HCT116 (cell line): Measurements from ENCODE around the gene PTGS1. TPM values are rescaled to one million over a fixed set of nuclear protein-coding genes. Genes with fewer than 3 reads are reported as not detected.

ENCODE experiments used
- ATAC-seq: fragments of 200-7000 bp; cut with Tn5 transposase; 2 replicates; pipeline ENCODE4 v1.9.1; 2020; ENCODE audit warnings: mild to moderate bottlenecking, moderate library complexity
- BruUV-seq: library from RNA; stranded (reverse); fragments of 400-500 nt; replicated peaks from 2 replicates; lab custom pipeline; 2021; lab: Mats Ljungman, UMichigan
- CTCF ChIA-PET: fragments of 300-600 bp; sonication (Branson Sonifier 250); formaldehyde crosslinking; loops from one replicate; lab custom pipeline; 2021; ENCODE audit warnings: antibody characterized with exemption; lab: Charles Lee
- POLR2A ChIA-PET: fragments of 300-600, 350-600 bp; sonication (Branson Sonifier 250); formaldehyde crosslinking; loops from one replicate; lab custom pipeline; 2021; ENCODE audit warnings: antibody characterized with exemption; lab: Charles Lee
- RAD21 ChIA-PET, 2 experiments: fragments of 300-600 bp; sonication (Branson Sonifier 250); formaldehyde crosslinking; loops; one replicate each; lab custom pipeline; 2023; ENCODE audit warnings: low total read pairs in 2 of 2; ENCODE audit not compliant: uncharacterized antibody in 2 of 2, unreplicated experiment in 2 of 2, low non-redundant PET in 1 of 2; lab: Charles Lee
- DNase-seq: peaks from one replicate; pipeline ENCODE4 v3.0.0-alpha.2; 2010; ENCODE audit warnings: low read depth, low spot score
- H2AFZ ChIP-seq: fragments of 200-600 bp; shearing (Covaris generic), sonication (generic); 2 replicates; pipeline ENCODE4 v1.6.1; 2017; ENCODE audit warnings: low read depth, mixed run types, mixed read lengths, antibody characterized with exemption, low read length; ENCODE audit not compliant: poor library complexity, severe bottlenecking
- H3K27ac ChIP-seq: 2 replicates; pipeline ENCODE4 v1.5.1; 2012; ENCODE audit warnings: low read depth, low read length
- H3K27me3 ChIP-seq: fragments of 200-600 bp; sonication (generic); 2 replicates; pipeline ENCODE4 v1.6.1; 2016; ENCODE audit warnings: mixed run types, low read length, mixed read lengths; ENCODE audit not compliant: insufficient read depth
- H3K36me3 ChIP-seq, 2 experiments: fragments of 200-500 bp in 1 of 2; fragments of 200-600 bp in 1 of 2; sonication (Bioruptor generic) in 1 of 2; sonication (generic) in 1 of 2; 2 replicates each; pipeline versions ENCODE4 v1.5.1 to v1.6.1; 2014 to 2016; ENCODE audit warnings: low read length in 2 of 2, inconsistent platforms in 1 of 2, mixed read lengths in 1 of 2, mixed run types in 1 of 2; ENCODE audit not compliant: insufficient read depth in 2 of 2, control insufficient read depth in 1 of 2
- H3K4me1 ChIP-seq, 2 experiments: fragments of 200-600 bp in 1 of 2; sonication (generic) in 1 of 2; 2 replicates each; pipeline versions ENCODE4 v1.5.1 to v1.6.1; 2012 to 2017; ENCODE audit warnings: low read length in 2 of 2, inconsistent platforms in 1 of 2, mild to moderate bottlenecking in 1 of 2, mixed read lengths in 1 of 2, mixed run types in 1 of 2, moderate library complexity in 1 of 2; ENCODE audit not compliant: insufficient read depth in 2 of 2, control insufficient read depth in 1 of 2
- H3K4me2 ChIP-seq: fragments of 200-600 bp; sonication (generic); 2 replicates; pipeline ENCODE4 v1.6.1; 2017; ENCODE audit warnings: mixed run types, low read length, mixed read lengths
- H3K4me3 ChIP-seq, 2 experiments: fragments of 200-600 bp in 1 of 2; sonication (generic) in 1 of 2; replicated peaks in 1 of 2; 2 replicates each; pipeline ENCODE4 v1.5.1; 2011 to 2016; ENCODE audit warnings: low read length in 2 of 2, control low read depth in 1 of 2, low read depth in 1 of 2, mild to moderate bottlenecking in 1 of 2, mixed read lengths in 1 of 2, mixed run types in 1 of 2
- H3K79me2 ChIP-seq: fragments of 200-600 bp; sonication (generic); 2 replicates; pipeline ENCODE4 v1.6.1; 2017; ENCODE audit warnings: mild to moderate bottlenecking, mixed run types, low read length, moderate library complexity, mixed read lengths; ENCODE audit not compliant: insufficient read depth
- H3K9ac ChIP-seq: fragments of 200-600 bp; sonication (generic); 2 replicates; pipeline ENCODE4 v1.6.1; 2016; ENCODE audit warnings: low read length, mixed read lengths
- H3K9me2 ChIP-seq: fragments of 200-600 bp; sonication (generic), shearing (Covaris generic); 2 replicates; pipeline ENCODE4 v1.6.1; 2017; ENCODE audit warnings: mixed run types, mild to moderate bottlenecking, moderate library complexity; ENCODE audit not compliant: insufficient read depth
- H3K9me3 ChIP-seq, 2 experiments: fragments of 200-500 bp in 1 of 2; fragments of 200-600 bp in 1 of 2; sonication (Bioruptor generic) in 1 of 2; sonication (generic) in 1 of 2; 2 replicates each; pipeline ENCODE4 v1.6.1; 2014 to 2017; ENCODE audit warnings: low read length in 2 of 2, mixed read lengths in 2 of 2, inconsistent platforms in 1 of 2, low read depth in 1 of 2, mild to moderate bottlenecking in 1 of 2, mixed run types in 1 of 2, moderate library complexity in 1 of 2; ENCODE audit not compliant: control insufficient read depth in 1 of 2, insufficient read depth in 1 of 2
- H4K20me1 ChIP-seq: fragments of 200-600 bp; sonication (generic), shearing (Covaris generic); 2 replicates; pipeline ENCODE4 v1.6.1; 2017; ENCODE audit warnings: mixed run types, mild to moderate bottlenecking, moderate library complexity; ENCODE audit not compliant: insufficient read depth
- EGR1 ChIP-seq: IDR thresholded peaks from 2 replicates; pipeline ENCODE4 v1.6.1; 2012; ENCODE audit warnings: low read depth
- EZH2 ChIP-seq: fragments of 200-600 bp; sonication (generic); IDR thresholded peaks from 2 replicates; pipeline ENCODE4 v1.6.1; 2017; ENCODE audit warnings: antibody characterized with exemption, mixed run types
- POLR2A ChIP-seq: IDR thresholded peaks from 2 replicates; pipeline ENCODE4 v1.7.0; 2011; ENCODE audit warnings: borderline replicate concordance; ENCODE audit not compliant: insufficient read depth, insufficient read length; ENCODE audit errors: extremely low read depth
- POLR2AphosphoS5 ChIP-seq: IDR thresholded peaks from 2 replicates; pipeline ENCODE4 v1.6.1; 2011; ENCODE audit warnings: mild to moderate bottlenecking, low read depth, low read length, moderate library complexity
- SP1 ChIP-seq: IDR thresholded peaks from 2 replicates; pipeline ENCODE4 v1.6.1; 2012; ENCODE audit warnings: low read depth
- TCF7L2 ChIP-seq: IDR thresholded peaks from 2 replicates; pipeline ENCODE4 v1.7.0; 2011; ENCODE audit warnings: borderline replicate concordance, inconsistent platforms; ENCODE audit not compliant: insufficient read depth, insufficient read length; ENCODE audit errors: extremely low read depth
- YY1 ChIP-seq: IDR thresholded peaks from 2 replicates; pipeline ENCODE4 v1.6.1; 2011; ENCODE audit warnings: low read length, low read depth, moderate library complexity, mild to moderate bottlenecking; ENCODE audit not compliant: insufficient replicate concordance; ENCODE audit errors: extremely low read depth
- ZFX ChIP-seq: fragments of 450-650 bp; IDR thresholded peaks from 2 replicates; pipeline ENCODE4 v1.6.1; 2017
- ZNF274 ChIP-seq: fragments of 200-500 bp; sonication (Bioruptor generic); IDR thresholded peaks from 2 replicates; pipeline ENCODE4 v1.6.1; 2014; ENCODE audit warnings: mild to moderate bottlenecking, low read depth, low read length, inconsistent platforms
- intact Hi-C: fragments of 100-400 bp; cut with micrococcal nuclease; formaldehyde crosslinking; loops from 2 replicates; pipeline ENCODE4 v1.10.0; 2022
- total RNA-seq: library from RNA; stranded (reverse); gene quantifications from one replicate; pipeline ENCODE4 v1.2.1, GENCODE V29; 2021; ENCODE audit not compliant: unreplicated experiment
- TF ChIP-seq, protein P1 (sequence below): IDR thresholded peaks from 2 replicates; pipeline ENCODE4 v1.6.1; 2011; ENCODE audit warnings: mild to moderate bottlenecking, low read length, moderate library complexity; ENCODE audit not compliant: insufficient replicate concordance; ENCODE audit errors: extremely low read depth

PTGS1 gene
- total RNA-seq, 1 experiment from 2014 or later: 3.5 TPM

GRCh38 chr9:122425087-122425486 is 54.3 kb downstream of the PTGS1 start (continued):
- TF ChIP-seq, protein P1, sequence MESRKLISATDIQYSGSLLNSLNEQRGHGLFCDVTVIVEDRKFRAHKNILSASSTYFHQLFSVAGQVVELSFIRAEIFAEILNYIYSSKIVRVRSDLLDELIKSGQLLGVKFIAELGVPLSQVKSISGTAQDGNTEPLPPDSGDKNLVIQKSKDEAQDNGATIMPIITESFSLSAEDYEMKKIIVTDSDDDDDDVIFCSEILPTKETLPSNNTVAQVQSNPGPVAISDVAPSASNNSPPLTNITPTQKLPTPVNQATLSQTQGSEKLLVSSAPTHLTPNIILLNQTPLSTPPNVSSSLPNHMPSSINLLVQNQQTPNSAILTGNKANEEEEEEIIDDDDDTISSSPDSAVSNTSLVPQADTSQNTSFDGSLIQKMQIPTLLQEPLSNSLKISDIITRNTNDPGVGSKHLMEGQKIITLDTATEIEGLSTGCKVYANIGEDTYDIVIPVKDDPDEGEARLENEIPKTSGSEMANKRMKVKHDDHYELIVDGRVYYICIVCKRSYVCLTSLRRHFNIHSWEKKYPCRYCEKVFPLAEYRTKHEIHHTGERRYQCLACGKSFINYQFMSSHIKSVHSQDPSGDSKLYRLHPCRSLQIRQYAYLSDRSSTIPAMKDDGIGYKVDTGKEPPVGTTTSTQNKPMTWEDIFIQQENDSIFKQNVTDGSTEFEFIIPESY: no peak
- TF ChIP-seq EZH2 (no peak), ZNF274 (no peak)

DNA sequence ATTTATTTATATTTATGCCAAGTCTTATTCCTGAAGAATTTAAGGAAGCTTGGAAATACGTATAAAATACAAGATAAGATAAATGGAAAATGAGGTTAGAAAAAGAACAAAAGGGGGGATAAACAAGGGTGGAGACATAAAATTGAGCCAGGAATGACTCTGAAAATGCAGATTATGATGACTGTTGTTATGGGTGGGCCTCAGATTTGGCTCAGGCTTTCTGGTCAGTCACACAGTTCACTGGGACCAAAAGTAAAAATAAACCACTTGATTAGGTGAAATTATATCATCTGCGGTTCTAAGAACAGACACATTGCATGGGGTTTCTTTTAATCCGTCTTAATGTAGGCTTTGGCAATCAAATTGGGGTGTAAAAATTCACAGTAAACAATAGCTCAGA is 55.9 kb downstream of the PTGS1 start:
- Histone ChIP-seq H3K27me3 (no peaks in the 10 kb centered on the region), H3K4me1 (no peaks in the 10 kb centered on the region), H3K27ac (no peak overlapping the region), H3K9ac (no peak overlapping the region), H3K9me2 (no peaks in the 10 kb centered on the region), H3K4me3 (no peak overlapping the region), H3K4me2 (no peak overlapping the region)
- CTCF ChIA-PET: no interaction called here
- intact Hi-C loops: no loop called here
- no peak for TF ChIP-seq EGR1
- TF ChIP-seq POLR2A: no peak
- no peak for TF ChIP-seq EZH2
- no peak for TF ChIP-seq YY1
- TF ChIP-seq ZFX: no peak
- no peak for TF ChIP-seq TCF7L2
- TF ChIP-seq POLR2AphosphoS5: no peak
- no peak for TF ChIP-seq ZNF274
- no peak for TF ChIP-seq SP1
- TF ChIP-seq, all 23 proteins: peak for 0
- H2AFZ ChIP-seq: no peak overlapping the region
- no peaks in the 10 kb centered on the region for H3K79me2 ChIP-seq
- H3K9me3 ChIP-seq: no peaks in the 10 kb centered on the region
- no peaks in the 10 kb centered on the region for H3K36me3 ChIP-seq
- ChIA-PET POLR2A (no interaction called here), RAD21 (no interaction called here)
- ATAC-seq (no peak), DNase-seq (no peak)
- no TSS peak for BruUV-seq
- H4K20me1 ChIP-seq: no peaks in the 10 kb centered on the region
